ENCODE data around the gene SDK1. TPM values are rescaled to one million over a fixed set of nuclear protein-coding genes. Genes with fewer than 3 reads are reported as not detected.
"Not testable (repeated sequence)": the region's sequence is repeated elsewhere in the genome, so short reads cannot be mapped to it uniquely, and the experiment has no call there.

Gene SDK1
- total RNA-seq, 1 donor from 2014 or later: 0.16 TPM

DNA sequence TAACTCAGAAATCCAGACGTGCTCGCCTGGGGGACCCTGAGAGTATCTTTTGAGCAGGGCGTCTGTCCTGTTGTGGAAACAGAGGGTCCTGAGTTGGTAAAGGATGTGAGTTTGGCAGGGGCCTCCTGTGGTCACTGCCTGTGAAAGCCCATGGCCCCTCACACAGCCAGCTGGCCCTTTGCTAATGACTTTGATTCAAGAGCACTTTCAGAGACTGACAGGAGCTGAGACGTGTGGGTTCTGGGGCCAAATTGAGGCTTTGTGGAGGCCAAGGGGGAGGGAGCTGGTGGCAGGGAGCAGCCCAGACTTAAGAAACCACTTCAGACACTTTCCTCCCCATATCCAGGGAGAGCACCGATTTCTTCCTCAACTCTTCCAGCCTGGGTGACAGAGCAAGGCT, 921.6 kb downstream of the SDK1 start:
- H3K27ac Mint-ChIP-seq: no peak overlapping the region
- H3K9me3 Mint-ChIP-seq: no peaks in the 10 kb centered on the region
- no peaks in the 10 kb centered on the region for H3K36me3 Mint-ChIP-seq (ENCODE audit: low read depth)
- intact Hi-C loops (cut with micrococcal nuclease): no loop called here
- no peaks in the 10 kb centered on the region for H3K27me3 Mint-ChIP-seq
- H3K4me3 Mint-ChIP-seq: no peak overlapping the region
- no peaks in the 10 kb centered on the region for H3K4me1 Mint-ChIP-seq
- no peak for DNase-seq

- no peak for DNase-seq
- intact Hi-C loops (cut with micrococcal nuclease): no loop called here
- Mint-ChIP-seq H3K27ac (no peak overlapping the region), H3K9me3 (no peaks in the 10 kb centered on the region), H3K4me1 (no peaks in the 10 kb centered on the region), H3K4me3 (no peak overlapping the region), H3K36me3 (ENCODE audit: low read depth) (no peaks in the 10 kb centered on the region), H3K27me3 (no peaks in the 10 kb centered on the region)
Observed at GRCh38 chr7:4225361-4225771, 924.3 kb downstream of the SDK1 start.

GRCh38 chr7:4225881-4226523, 925.0 kb downstream of the SDK1 start:
- Mint-ChIP-seq H3K9me3 (no peaks in the 10 kb centered on the region), H3K36me3 (ENCODE audit: low read depth) (no peaks in the 10 kb centered on the region), H3K4me1 (no peaks in the 10 kb centered on the region)

DNA sequence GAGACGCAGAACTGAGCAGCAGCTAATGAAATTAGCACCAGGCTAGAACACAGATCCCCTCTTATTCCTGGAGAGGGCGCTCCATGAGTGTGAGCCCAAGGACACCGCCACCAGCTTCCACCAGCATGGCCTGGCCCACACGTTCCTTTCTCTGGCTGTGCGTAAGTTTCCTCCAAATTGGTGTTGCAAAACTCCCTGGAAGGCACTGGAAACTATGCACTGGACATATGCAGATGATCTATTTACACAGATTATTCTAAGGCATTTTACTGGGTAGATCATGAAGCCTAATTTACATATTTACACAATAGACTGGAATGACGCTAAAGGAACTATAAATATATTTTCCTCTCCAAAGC, 925.5 kb downstream of the SDK1 start:
- no peak overlapping the region for H3K27ac Mint-ChIP-seq
- H3K27me3 Mint-ChIP-seq: no peaks in the 10 kb centered on the region
- H3K4me1 Mint-ChIP-seq: no peaks in the 10 kb centered on the region
- no peaks in the 10 kb centered on the region for H3K9me3 Mint-ChIP-seq
- intact Hi-C loops (cut with micrococcal nuclease): no loop called here
- H3K36me3 Mint-ChIP-seq (ENCODE audit: low read depth): no peaks in the 10 kb centered on the region
- DNase-seq: no peak
- H3K4me3 Mint-ChIP-seq: no peak overlapping the region

More at GRCh38 chr7:4225881-4226523, 925.0 kb downstream of the SDK1 start:
- DNase-seq: no peak
- Mint-ChIP-seq H3K27me3 (no peaks in the 10 kb centered on the region), H3K4me3 (no peak overlapping the region), H3K27ac (no peak overlapping the region)
- intact Hi-C loops (cut with micrococcal nuclease): no loop called here

DNA sequence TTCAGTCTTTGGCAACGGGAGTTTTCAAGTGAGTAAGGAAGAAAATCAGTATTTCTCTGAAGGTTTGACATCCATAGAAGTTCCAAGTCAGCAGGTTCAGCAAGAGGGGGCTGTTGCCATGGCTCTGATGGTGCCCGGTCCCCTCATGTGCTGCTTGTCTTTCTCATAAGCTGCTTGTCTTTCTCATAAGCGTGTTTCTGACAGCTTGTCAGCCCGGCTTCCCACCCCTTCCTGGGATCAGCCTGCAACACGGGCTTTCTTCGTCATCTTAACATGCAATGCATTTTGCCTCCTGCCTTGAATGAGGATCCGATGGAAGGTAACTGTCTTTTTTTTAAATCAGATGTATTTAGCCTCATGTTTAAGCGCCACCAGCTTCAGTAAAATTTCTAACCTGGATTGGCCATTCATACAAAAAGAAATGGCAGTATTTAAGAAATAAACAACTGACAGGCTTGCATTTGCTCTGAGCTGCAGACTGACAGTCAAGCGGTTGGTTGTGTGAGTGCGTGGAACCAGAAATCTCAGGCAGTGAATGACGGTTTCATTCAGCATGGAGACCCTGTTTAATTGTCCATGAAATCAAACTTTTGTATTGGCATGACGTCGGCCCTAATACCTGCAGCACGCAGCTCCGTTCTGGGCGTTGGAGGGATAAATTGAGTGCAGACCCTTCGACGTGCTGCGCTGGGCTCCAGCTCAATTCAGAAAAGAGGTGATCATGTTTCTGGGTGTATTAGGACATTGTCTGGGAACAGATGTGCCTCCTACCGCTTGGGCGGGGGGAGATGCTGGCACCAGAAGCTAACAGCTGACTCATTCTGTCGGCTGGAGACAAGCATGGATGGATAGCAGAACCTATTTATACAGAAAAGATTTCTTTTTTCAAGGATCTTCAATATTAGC, 926.3 kb downstream of the SDK1 start:
- H3K36me3 Mint-ChIP-seq (ENCODE audit: low read depth): no peaks in the 10 kb centered on the region
- no peak for DNase-seq

GRCh38 chr7:4230352-4230751, 929.3 kb downstream of the SDK1 start:
- Mint-ChIP-seq H3K27ac (no peak overlapping the region), H3K4me3 (no peak overlapping the region), H3K4me1 (no peaks in the 10 kb centered on the region), H3K27me3 (no peaks in the 10 kb centered on the region), H3K9me3 (no peaks in the 10 kb centered on the region), H3K36me3 (ENCODE audit: low read depth) (no peaks in the 10 kb centered on the region)
- no peak for DNase-seq
- intact Hi-C loops (cut with micrococcal nuclease): no loop called here

More for the DNA sequence above, 926.3 kb downstream of the SDK1 start:
- Mint-ChIP-seq H3K9me3 (no peaks in the 10 kb centered on the region), H3K27me3 (no peaks in the 10 kb centered on the region), H3K4me1 (no peaks in the 10 kb centered on the region), H3K27ac (no peak overlapping the region), H3K4me3 (no peak overlapping the region)
- intact Hi-C loops (cut with micrococcal nuclease): no loop called here

DNA sequence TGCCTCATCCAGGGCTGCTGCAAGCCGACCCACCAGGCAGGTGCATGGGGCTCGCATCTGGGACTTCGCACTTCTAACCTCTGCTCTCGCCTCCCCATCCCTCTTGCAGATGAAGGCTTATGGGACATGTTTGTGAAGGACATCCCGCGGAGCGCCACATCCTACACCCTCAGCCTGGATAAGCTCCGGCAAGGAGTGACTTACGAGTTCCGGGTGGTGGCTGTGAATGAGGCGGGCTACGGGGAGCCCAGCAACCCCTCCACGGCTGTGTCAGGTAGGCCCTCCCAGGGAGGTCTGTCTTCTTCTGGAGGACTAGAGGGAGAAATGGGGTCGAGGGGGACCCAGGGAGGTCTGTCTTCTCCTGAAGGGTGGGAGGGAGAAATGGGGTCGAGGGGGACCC, 932.1 kb downstream of the SDK1 start:
- intact Hi-C loops (cut with micrococcal nuclease): no loop called here
- Mint-ChIP-seq H3K9me3 (no peaks in the 10 kb centered on the region), H3K4me1 (no peaks in the 10 kb centered on the region), H3K27me3 (no peaks in the 10 kb centered on the region), H3K36me3 (ENCODE audit: low read depth) (no peaks in the 10 kb centered on the region), H3K27ac (no peak overlapping the region), H3K4me3 (no peak overlapping the region)
- no peak for DNase-seq

- Mint-ChIP-seq H3K27ac (no peak overlapping the region), H3K27me3 (no peaks in the 10 kb centered on the region), H3K9me3 (no peaks in the 10 kb centered on the region), H3K36me3 (ENCODE audit: low read depth) (no peaks in the 10 kb centered on the region), H3K4me3 (no peak overlapping the region), H3K4me1 (no peaks in the 10 kb centered on the region)
- DNase-seq: no peak
- intact Hi-C loops (cut with micrococcal nuclease): no loop called here
Observed at GRCh38 chr7:4233621-4234497, 932.8 kb downstream of the SDK1 start.

DNA sequence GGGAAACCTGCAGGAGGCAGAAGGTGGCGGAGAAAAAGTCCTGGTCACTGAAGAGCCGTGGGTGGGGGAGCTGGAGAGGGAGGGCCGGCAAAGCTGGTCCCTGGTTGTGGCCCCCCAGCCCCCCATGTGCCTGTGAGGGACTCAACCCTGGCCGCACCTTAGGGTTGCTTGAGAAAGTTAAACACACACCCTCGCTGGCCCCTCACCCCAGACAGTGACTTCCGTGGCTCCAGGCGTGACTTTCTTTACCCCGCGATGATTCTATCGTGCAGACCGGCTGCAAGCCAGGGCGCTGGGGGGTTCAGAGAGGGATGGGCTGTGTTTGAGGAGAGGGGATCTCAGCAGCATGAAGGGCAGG, 933.4 kb downstream of the SDK1 start:
- no peak for DNase-seq
- Mint-ChIP-seq H3K4me1 (no peaks in the 10 kb centered on the region), H3K4me3 (no peak overlapping the region), H3K27me3 (no peaks in the 10 kb centered on the region), H3K9me3 (no peaks in the 10 kb centered on the region), H3K36me3 (ENCODE audit: low read depth) (no peaks in the 10 kb centered on the region), H3K27ac (no peak overlapping the region)
- intact Hi-C loops (cut with micrococcal nuclease): no loop called here

DNA sequence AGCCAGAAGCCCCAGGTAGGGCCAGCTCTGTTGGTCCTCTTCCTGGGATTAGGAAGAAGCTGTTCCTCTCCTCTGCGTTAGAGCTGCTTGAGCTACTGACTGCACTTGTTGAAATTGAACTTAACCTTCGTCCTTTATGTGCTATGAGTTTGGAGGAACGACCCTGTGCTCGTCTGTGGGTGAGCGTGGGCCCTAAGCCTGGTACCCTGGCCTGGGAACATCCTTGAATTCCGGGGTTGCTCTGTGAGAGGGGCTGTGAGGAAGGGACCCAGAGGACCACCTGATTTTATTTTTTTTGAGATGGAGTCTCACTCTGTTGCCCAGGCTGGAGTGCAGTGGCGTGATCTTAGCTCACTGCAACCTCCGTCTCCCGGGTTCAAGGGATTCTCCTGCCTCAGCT, 933.8 kb downstream of the SDK1 start:
- intact Hi-C loops (cut with micrococcal nuclease): no loop called here
- Mint-ChIP-seq H3K36me3 (ENCODE audit: low read depth) (no peaks in the 10 kb centered on the region), H3K27me3 (no peaks in the 10 kb centered on the region), H3K4me1 (no peaks in the 10 kb centered on the region), H3K4me3 (no peak overlapping the region), H3K27ac (no peak overlapping the region), H3K9me3 (no peaks in the 10 kb centered on the region)
- DNase-seq: no peak

DNA sequence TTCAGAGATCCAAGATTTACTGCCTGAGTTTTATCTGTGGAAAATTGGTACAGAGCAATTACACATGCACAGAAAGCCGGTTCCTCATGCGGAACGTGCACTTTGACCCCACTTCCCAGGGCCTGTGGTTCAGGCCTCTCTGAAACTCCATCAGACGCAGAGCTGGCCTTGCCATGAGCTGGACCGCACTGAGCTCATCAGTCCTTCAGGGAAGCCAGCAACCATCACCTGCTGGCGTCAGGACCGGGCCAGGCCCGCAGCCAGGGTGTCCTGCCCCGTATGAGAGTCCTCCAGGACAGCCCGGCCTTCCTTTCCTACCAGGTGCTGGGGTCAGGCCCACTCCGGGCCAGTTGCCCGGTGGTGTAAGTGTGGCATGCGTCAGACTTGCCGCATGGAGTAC, 934.5 kb downstream of the SDK1 start:
- no peak overlapping the region for H3K27ac Mint-ChIP-seq
- H3K36me3 Mint-ChIP-seq (ENCODE audit: low read depth): no peaks in the 10 kb centered on the region
- H3K4me1 Mint-ChIP-seq: no peaks in the 10 kb centered on the region
- no peak for DNase-seq
- intact Hi-C loops (cut with micrococcal nuclease): no loop called here
- no peak overlapping the region for H3K4me3 Mint-ChIP-seq
- no peaks in the 10 kb centered on the region for H3K9me3 Mint-ChIP-seq
- H3K27me3 Mint-ChIP-seq: no peaks in the 10 kb centered on the region

DNA sequence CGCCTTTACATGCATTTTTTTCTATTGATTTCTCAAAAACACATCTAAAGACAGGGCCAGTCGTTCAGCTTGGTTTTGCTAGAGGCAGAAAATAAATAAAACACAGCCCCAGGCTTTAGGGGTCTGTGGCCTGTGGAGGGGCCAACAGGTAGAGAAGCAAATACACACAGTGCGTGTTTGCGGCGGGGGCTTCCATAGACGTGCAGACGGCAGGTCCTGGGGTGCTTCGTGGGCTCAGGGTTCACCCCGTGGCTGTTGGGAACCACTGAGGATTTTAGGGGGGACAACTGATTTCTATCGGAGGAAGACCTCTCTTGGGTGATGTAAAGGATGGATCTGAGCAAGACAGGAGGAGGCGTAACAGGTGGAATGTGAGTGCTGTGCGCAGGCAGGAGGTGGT, 935.3 kb downstream of the SDK1 start:
- no peak overlapping the region for H3K27ac Mint-ChIP-seq
- no peak for DNase-seq

GRCh38 chr7:4236873-4237272, 935.8 kb downstream of the SDK1 start:
- H3K27ac Mint-ChIP-seq; H3K4me1 Mint-ChIP-seq; DNase-seq; H3K9me3 Mint-ChIP-seq; H3K36me3 Mint-ChIP-seq (ENCODE audit: low read depth); H3K27me3 Mint-ChIP-seq; intact Hi-C loops (cut with micrococcal nuclease); H3K4me3 Mint-ChIP-seq: not testable (repeated sequence)

More for the DNA sequence above, 935.3 kb downstream of the SDK1 start:
- no peaks in the 10 kb centered on the region for H3K27me3 Mint-ChIP-seq
- intact Hi-C loops (cut with micrococcal nuclease): no loop called here
- no peaks in the 10 kb centered on the region for H3K36me3 Mint-ChIP-seq (ENCODE audit: low read depth)
- no peaks in the 10 kb centered on the region for H3K9me3 Mint-ChIP-seq
- H3K4me3 Mint-ChIP-seq: no peak overlapping the region
- H3K4me1 Mint-ChIP-seq: no peaks in the 10 kb centered on the region

Measured in activated CD4-positive, alpha-beta T cell treated with anti-CD3 and anti-CD28 coated beads, Interleukin-2, amount 10 ng/mL, durations not matched to agents 24 days and 14 days (primary cell).